ENCODE results near the gene ADD3.
A peak's percentile ranks its signal among the peaks of the same experiment; 100 is the strongest.
"Not testable (repeated sequence)": the region's sequence is repeated elsewhere in the genome, so short reads cannot be mapped to it uniquely, and the experiment has no call there.

ADD3 gene

GRCh38 chr10:109978481-109978880 lies 29.3 kb upstream of the ADD3 start:
- DNase-seq, result peak; percentile 74

GRCh38 chr10:109979215-109979614 lies 28.6 kb upstream of the ADD3 start:
- no peak for DNase-seq

- no peak for DNase-seq
These were observed 26.1 kb upstream of the ADD3 start for GRCh38 chr10:109981650-109982049.

- no peak for DNase-seq
These were observed 25.7 kb upstream of the ADD3 start for GRCh38 chr10:109982123-109982522.

GRCh38 chr10:109982812-109983211 lies 25.0 kb upstream of the ADD3 start:
- DNase-seq, result no peak

- no peak for DNase-seq
These were observed 23.8 kb upstream of the ADD3 start for GRCh38 chr10:109984013-109984412.

GRCh38 chr10:109985768-109986167 lies 22.0 kb upstream of the ADD3 start:
- not testable (repeated sequence) for DNase-seq

- DNase-seq, result no peak
These were observed 20.2 kb upstream of the ADD3 start for GRCh38 chr10:109987452-109988211.

- no peak for DNase-seq
These were observed 19.6 kb upstream of the ADD3 start for GRCh38 chr10:109988212-109988596.

- DNase-seq, result no peak
These were observed 16.4 kb upstream of the ADD3 start for GRCh38 chr10:109991266-109991855.

- no peak for DNase-seq
These were observed 15.3 kb upstream of the ADD3 start for GRCh38 chr10:109992485-109992884.

- no peak for DNase-seq
These were observed 14.0 kb upstream of the ADD3 start for GRCh38 chr10:109993551-109994330.

GRCh38 chr10:109994711-109995577 lies 12.8 kb upstream of the ADD3 start:
- no peak for DNase-seq

- DNase-seq, result no peak
These were observed 12.2 kb upstream of the ADD3 start for GRCh38 chr10:109995595-109995994.

GRCh38 chr10:109996225-109996624 lies 11.6 kb upstream of the ADD3 start:
- DNase-seq, result no peak

- no peak for DNase-seq
These were observed 11.0 kb upstream of the ADD3 start for GRCh38 chr10:109996766-109997171.

- DNase-seq, result no peak
These were observed 10.6 kb upstream of the ADD3 start for GRCh38 chr10:109997233-109997632.

- no peak for DNase-seq
These were observed 9.3 kb upstream of the ADD3 start for GRCh38 chr10:109998513-109998912.

- no peak for DNase-seq
These were observed 4.8 kb upstream of the ADD3 start for GRCh38 chr10:110002801-110003523.

GRCh38 chr10:110003524-110003885 lies 4.3 kb upstream of the ADD3 start:
- no peak for DNase-seq

GRCh38 chr10:110005719-110006118 lies 2.1 kb upstream of the ADD3 start:
- peak; percentile 42 for DNase-seq

Data from CD4-positive, alpha-beta T cell treated with Interleukin-6 for 4 hours (primary cell).